NOMO-1 treated with DMSO at 0.1 percent for 48 hours (cell line): Measurements from ENCODE around the gene CIBAR2.
"Not testable (repeated sequence)": the region's sequence is repeated elsewhere in the genome, so short reads cannot be mapped to it uniquely, and the experiment has no call there.

Source experiments
- DNase-seq: peaks from one replicate; lab custom pipeline; 2025; ENCODE audit not compliant: unreplicated experiment; lab: John Stamatoyannopoulos, UW

Gene CIBAR2

GRCh38 chr16:85065099-85065498 lies 47.2 kb downstream of the CIBAR2 start:
- DNase-seq: no peak

GRCh38 chr16:85064186-85064585 lies 48.1 kb downstream of the CIBAR2 start:
- no peak for DNase-seq

GRCh38 chr16:85062845-85063244 lies 49.4 kb downstream of the CIBAR2 start:
- DNase-seq: no peak

- no peak for DNase-seq
Observed at GRCh38 chr16:85062323-85062722, 49.9 kb downstream of the CIBAR2 start.

GRCh38 chr16:85061566-85061965 lies 50.7 kb downstream of the CIBAR2 start:
- peak; percentile 59 for DNase-seq

- DNase-seq: no peak
Observed at GRCh38 chr16:85058909-85059308, 53.4 kb downstream of the CIBAR2 start.

- DNase-seq: no peak
Observed at GRCh38 chr16:85057948-85058347, 54.3 kb downstream of the CIBAR2 start.

GRCh38 chr16:85057212-85057889 lies 54.9 kb downstream of the CIBAR2 start:
- no peak for DNase-seq

GRCh38 chr16:85056211-85056748 lies 56.0 kb downstream of the CIBAR2 start:
- peak; percentile 25 for DNase-seq

- DNase-seq: peak; percentile 98
Observed at GRCh38 chr16:85055493-85056210, 56.6 kb downstream of the CIBAR2 start.

- no peak for DNase-seq
Observed at GRCh38 chr16:85054948-85055492, 57.3 kb downstream of the CIBAR2 start.

- not testable (repeated sequence) for DNase-seq
Observed at GRCh38 chr16:85054321-85054720, 58.0 kb downstream of the CIBAR2 start.

GRCh38 chr16:85052536-85052935 lies 59.7 kb downstream of the CIBAR2 start:
- no peak for DNase-seq

- no peak for DNase-seq
Observed at GRCh38 chr16:85051683-85052082, 60.6 kb downstream of the CIBAR2 start.

GRCh38 chr16:85051067-85051581 lies 61.1 kb downstream of the CIBAR2 start:
- no peak for DNase-seq

- no peak for DNase-seq
Observed at GRCh38 chr16:85049706-85050305, 62.5 kb downstream of the CIBAR2 start.

- no peak for DNase-seq
Observed at GRCh38 chr16:85048921-85049562, 63.2 kb downstream of the CIBAR2 start.
